HepG2 (cell line): Measurements from ENCODE around the gene HEY2. TPM values are rescaled to one million over a fixed set of nuclear protein-coding genes. Genes with fewer than 3 reads are reported as not detected.
A peak's percentile ranks its signal among the peaks of the same experiment; 100 is the strongest.

Experiments used
- ATF6 ChIP-seq: sonication (generic); formaldehyde crosslinking; conservative IDR thresholded peaks from 2 replicates; pipeline ENCODE4 v1.4.0; 2020; ENCODE audit warnings: missing genetic modification reagents
- GATA4 ChIP-seq: sonication (generic); IDR thresholded peaks from 2 replicates; pipeline ENCODE4 v1.6.1; 2016; ENCODE audit warnings: antibody characterized with exemption, low read depth, borderline replicate concordance
- HNF1B ChIP-seq: sonication (generic); formaldehyde crosslinking; IDR thresholded peaks from 2 replicates; pipeline ENCODE4 v1.5.1; 2020; ENCODE audit warnings: mild to moderate bottlenecking, moderate library complexity, missing genetic modification reagents
- KLF13 ChIP-seq: sonication (generic); formaldehyde crosslinking; IDR thresholded peaks from 2 replicates; pipeline ENCODE4 v1.4.0; 2020; ENCODE audit warnings: mild to moderate bottlenecking, missing genetic modification reagents
- KMT2B ChIP-seq: IDR thresholded peaks from 2 replicates; pipeline ENCODE4 v1.6.1; 2016; ENCODE audit warnings: missing genetic modification reagents, missing compliant biosample characterization
- MYNN ChIP-seq: sonication (generic); formaldehyde crosslinking; IDR thresholded peaks from 2 replicates; pipeline ENCODE4 v1.4.0; 2020; ENCODE audit warnings: mild to moderate bottlenecking, low read depth, missing genetic modification reagents
- NFE2L2 ChIP-seq: fragments of 150-350 bp; IDR thresholded peaks from 2 replicates; pipeline ENCODE4 v1.6.1; 2014; ENCODE audit warnings: low read length
- RFXAP ChIP-seq: sonication (generic); formaldehyde crosslinking; IDR thresholded peaks from 2 replicates; pipeline ENCODE4 v1.4.0; 2020; ENCODE audit warnings: missing genetic modification reagents, borderline replicate concordance
- STAT5B ChIP-seq: sonication (generic); formaldehyde crosslinking; IDR thresholded peaks from 2 replicates; pipeline ENCODE4 v1.4.0; 2020; ENCODE audit warnings: missing genetic modification reagents
- TAF15 ChIP-seq: fragments of 200-400 bp; formaldehyde crosslinking; IDR thresholded peaks from one replicate; pipeline ENCODE4 v1.6.1; 2018; ENCODE audit warnings: mild to moderate bottlenecking, low read depth, low read length; ENCODE audit not compliant: poor library complexity, severe bottlenecking
- ZNF10 ChIP-seq: sonication (generic); formaldehyde crosslinking; IDR thresholded peaks from 2 replicates; pipeline ENCODE4 v1.4.0; 2020; ENCODE audit warnings: mild to moderate bottlenecking, low read depth, missing genetic modification reagents, borderline replicate concordance
- ZNF24 ChIP-seq: fragments of 450-650 bp; IDR thresholded peaks from 2 replicates; pipeline ENCODE4 v1.6.1; 2017; ENCODE audit warnings: antibody characterized with exemption, mild to moderate bottlenecking
- ZNF556 ChIP-seq: sonication (generic); formaldehyde crosslinking; IDR thresholded peaks from 2 replicates; pipeline ENCODE4 v1.4.0; 2020; ENCODE audit warnings: mild to moderate bottlenecking, missing genetic modification reagents, borderline replicate concordance
- ZNF607 ChIP-seq: sonication (generic); formaldehyde crosslinking; IDR thresholded peaks from 2 replicates; pipeline ENCODE4 v1.5.1; 2020; ENCODE audit warnings: missing genetic modification reagents, mild to moderate bottlenecking, borderline replicate concordance
- ZNF766 ChIP-seq: sonication (generic); formaldehyde crosslinking; IDR thresholded peaks from 2 replicates; pipeline ENCODE4 v1.5.0; 2020; ENCODE audit warnings: missing genetic modification reagents, borderline replicate concordance
- polyA plus RNA-seq, 8 experiments: library from polyadenylated mRNA; depleted of rRNA in 3 of 8; stranded (reverse) in 7 of 8; unstranded in 1 of 8; fragments of >200 nt; fragmentation: Illumina TruSeq in 4 of 8; extraction: Trizol in 4 of 8; gene quantifications; 2 replicates each; pipeline versions ENCODE4 v1.2.1 to v1.2.3, GENCODE V29; 2011 to 2016; ENCODE audit warnings: low read depth in 4 of 8, missing spikeins in 1 of 8, mixed read lengths in 1 of 8; ENCODE audit not compliant: insufficient read depth in 1 of 8
- total RNA-seq, 5 experiments: library from RNA; depleted of rRNA; stranded (reverse); fragments of >200 nt; fragmentation: Illumina TruSeq; extraction: Trizol; gene quantifications; 2 replicates each; pipeline ENCODE4 v1.2.3, GENCODE V29; 2016; ENCODE audit warnings: low read depth in 1 of 5
- TF ChIP-seq, protein P1 (sequence below): IDR thresholded peaks from 2 replicates; pipeline ENCODE4 v1.6.1; 2016; ENCODE audit warnings: low read depth, control low read depth
- TF ChIP-seq, protein P2 (sequence below): IDR thresholded peaks from 2 replicates; pipeline ENCODE4 v1.4.0; 2020; ENCODE audit warnings: mild to moderate bottlenecking, missing genetic modification reagents

The HEY2 gene
- total and polyA plus RNA-seq, 2 of the 13 experiments (the other 11 are each of a cell fraction or from before 2014, with no cell fraction given) = 0.04 TPM

GRCh38 chr6:125779924-125780539 is 30.6 kb downstream of the HEY2 start (continued):
- TF ChIP-seq TAF15 (no peak), KLF13 (no peak), ZNF10 (CRISPR knock-in tag) (no peak), NFE2L2 (no peak), KMT2B (CRISPR knock-in tag) (no peak), ZNF24 (peak; percentile 100), GATA4 (no peak), RFXAP (CRISPR knock-in tag) (peak; percentile 77), STAT5B (CRISPR knock-in tag) (no peak; the same call in 1 of the 2 replicates), MYNN (no peak), ZNF556 (CRISPR knock-in tag) (peak; percentile 66; the same call in 1 of the 2 replicates), ZNF607 (CRISPR knock-in tag) (no peak; the same call in 1 of the 2 replicates), HNF1B (CRISPR knock-in tag) (peak; percentile 71; the same call in 1 of the 2 replicates), ZNF766 (CRISPR knock-in tag) (0 out of 2 replicates have a peak, but pooled peaks have one; percentile 19), ATF6 (CRISPR knock-in tag) (peak; percentile 83; the same call in 1 of the 2 replicates)
- TF ChIP-seq, protein P1, sequence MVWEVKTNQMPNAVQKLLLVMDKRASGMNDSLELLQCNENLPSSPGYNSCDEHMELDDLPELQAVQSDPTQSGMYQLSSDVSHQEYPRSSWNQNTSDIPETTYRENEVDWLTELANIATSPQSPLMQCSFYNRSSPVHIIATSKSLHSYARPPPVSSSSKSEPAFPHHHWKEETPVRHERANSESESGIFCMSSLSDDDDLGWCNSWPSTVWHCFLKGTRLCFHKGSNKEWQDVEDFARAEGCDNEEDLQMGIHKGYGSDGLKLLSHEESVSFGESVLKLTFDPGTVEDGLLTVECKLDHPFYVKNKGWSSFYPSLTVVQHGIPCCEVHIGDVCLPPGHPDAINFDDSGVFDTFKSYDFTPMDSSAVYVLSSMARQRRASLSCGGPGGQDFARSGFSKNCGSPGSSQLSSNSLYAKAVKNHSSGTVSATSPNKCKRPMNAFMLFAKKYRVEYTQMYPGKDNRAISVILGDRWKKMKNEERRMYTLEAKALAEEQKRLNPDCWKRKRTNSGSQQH (CRISPR knock-in tag) = no peak
- TF ChIP-seq, protein P2, sequence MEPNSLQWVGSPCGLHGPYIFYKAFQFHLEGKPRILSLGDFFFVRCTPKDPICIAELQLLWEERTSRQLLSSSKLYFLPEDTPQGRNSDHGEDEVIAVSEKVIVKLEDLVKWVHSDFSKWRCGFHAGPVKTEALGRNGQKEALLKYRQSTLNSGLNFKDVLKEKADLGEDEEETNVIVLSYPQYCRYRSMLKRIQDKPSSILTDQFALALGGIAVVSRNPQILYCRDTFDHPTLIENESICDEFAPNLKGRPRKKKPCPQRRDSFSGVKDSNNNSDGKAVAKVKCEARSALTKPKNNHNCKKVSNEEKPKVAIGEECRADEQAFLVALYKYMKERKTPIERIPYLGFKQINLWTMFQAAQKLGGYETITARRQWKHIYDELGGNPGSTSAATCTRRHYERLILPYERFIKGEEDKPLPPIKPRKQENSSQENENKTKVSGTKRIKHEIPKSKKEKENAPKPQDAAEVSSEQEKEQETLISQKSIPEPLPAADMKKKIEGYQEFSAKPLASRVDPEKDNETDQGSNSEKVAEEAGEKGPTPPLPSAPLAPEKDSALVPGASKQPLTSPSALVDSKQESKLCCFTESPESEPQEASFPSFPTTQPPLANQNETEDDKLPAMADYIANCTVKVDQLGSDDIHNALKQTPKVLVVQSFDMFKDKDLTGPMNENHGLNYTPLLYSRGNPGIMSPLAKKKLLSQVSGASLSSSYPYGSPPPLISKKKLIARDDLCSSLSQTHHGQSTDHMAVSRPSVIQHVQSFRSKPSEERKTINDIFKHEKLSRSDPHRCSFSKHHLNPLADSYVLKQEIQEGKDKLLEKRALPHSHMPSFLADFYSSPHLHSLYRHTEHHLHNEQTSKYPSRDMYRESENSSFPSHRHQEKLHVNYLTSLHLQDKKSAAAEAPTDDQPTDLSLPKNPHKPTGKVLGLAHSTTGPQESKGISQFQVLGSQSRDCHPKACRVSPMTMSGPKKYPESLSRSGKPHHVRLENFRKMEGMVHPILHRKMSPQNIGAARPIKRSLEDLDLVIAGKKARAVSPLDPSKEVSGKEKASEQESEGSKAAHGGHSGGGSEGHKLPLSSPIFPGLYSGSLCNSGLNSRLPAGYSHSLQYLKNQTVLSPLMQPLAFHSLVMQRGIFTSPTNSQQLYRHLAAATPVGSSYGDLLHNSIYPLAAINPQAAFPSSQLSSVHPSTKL (CRISPR knock-in tag) = peak; percentile 72
